GM20431 (cell line): Measurements from ENCODE around the gene TDRD1.

Experiments used
- in situ Hi-C: fragments of 300-500 bp; cut with MseI, MboI; formaldehyde crosslinking; loops from one replicate; pipeline ENCODE4 v1.15.0; 2020; ENCODE audit warnings: low sequenced_read_pairs; ENCODE audit not compliant: unreplicated experiment

Gene TDRD1

DNA sequence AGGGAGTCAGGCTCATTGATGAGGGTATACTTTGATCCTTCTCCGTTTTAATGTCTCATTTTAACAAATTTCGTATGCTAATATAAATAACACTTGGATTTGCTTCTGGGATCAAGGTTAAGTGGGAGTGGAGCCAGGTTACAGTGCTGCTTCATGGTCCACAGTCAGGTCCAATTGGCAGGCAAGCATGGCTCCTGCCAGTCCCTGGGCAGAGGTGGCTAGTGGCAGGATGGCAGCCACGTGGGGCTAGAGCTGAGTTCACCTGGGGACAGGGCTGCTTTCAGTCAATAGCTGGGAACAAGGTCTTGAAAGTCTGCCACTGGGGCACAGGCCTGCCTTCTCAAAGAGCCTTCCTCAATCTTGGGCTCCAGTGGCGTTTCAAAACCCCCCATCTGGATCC lies 43.9 kb downstream of the TDRD1 start:
- in situ Hi-C loops: no loop called here

- in situ Hi-C loops: no loop called here
Measured at GRCh38 chr10:114228156-114228555, 49.0 kb downstream of the TDRD1 start.

- in situ Hi-C loops: no loop called here
Measured at GRCh38 chr10:114232561-114233176, 53.5 kb downstream of the TDRD1 start.

DNA sequence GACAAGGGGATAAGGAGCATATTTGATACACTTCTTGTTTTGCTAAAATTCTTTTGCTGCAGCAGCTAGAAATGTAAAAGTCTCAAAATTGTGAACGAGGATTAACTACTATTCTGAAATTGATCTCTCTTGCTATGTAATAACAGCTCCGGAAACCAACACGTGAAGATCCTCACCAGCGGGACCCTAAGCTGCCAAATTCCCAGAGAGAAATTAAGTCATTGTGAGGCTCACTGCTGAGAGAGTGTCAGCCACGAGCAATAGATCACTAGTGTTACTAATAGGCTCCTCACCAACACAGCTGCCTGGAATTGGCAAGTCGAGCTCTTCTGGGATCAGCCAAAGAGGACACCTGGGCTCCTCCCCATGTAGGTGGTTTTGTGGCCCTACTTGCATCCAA lies 54.3 kb downstream of the TDRD1 start:
- in situ Hi-C loops: no loop called here

DNA sequence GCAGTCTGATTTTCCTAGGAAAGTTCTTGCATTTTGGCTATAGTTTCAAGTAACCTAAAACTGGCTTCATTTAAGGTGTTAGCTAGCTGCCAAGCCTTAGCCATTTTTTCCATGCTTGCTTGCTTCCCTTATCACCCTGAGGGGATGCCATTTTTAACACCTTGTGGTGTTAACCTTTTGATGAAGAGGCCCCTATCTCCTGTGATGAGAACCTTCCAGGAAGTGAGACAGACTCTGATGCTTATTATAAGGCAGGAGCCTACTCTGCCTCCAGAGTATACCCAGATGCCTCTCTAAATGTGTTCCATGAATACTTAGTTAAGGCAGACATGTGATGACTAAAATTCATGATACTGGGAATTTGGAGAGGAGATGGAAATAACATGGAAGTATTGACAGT lies 55.0 kb downstream of the TDRD1 start:
- in situ Hi-C loops: no loop called here

DNA sequence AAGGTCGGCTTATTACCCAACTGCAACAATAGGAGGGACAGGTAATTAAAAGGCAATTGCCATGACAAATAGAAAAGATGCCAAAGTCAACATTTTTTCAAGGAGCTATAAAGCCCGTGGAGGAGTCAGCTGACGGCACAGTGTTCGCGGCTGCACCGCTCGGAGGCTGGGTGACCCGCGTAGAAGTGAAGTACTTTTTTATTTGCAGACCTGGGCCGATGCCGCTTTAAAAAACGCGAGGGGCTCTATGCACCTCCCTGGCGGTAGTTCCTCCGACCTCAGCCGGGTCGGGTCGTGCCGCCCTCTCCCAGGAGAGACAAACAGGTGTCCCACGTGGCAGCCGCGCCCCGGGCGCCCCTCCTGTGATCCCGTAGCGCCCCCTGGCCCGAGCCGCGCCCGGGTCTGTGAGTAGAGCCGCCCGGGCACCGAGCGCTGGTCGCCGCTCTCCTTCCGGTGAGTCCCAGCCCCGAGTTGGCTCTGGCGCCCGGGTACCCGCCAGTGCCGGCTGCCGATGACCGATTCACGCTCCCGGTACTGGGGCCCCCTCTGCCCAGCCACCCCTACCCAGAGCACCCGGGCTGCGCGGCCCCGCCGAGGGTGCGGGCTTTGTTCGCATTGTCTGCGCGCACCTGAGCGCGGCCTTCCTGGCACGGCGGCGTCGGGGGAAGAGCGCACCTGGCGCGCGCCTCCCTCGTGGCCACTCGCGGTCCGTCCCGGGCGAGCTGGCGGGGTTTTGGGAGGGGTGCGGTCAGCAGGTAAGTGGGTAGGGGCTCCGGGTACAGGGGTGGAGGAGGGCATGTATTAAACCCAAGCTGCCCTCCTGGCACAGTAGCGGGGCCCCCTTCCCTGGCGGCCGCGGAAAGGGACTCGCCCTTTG lies 60.2 kb downstream of the TDRD1 start, which contains the start of gene VWA2:
Gene VWA2, plus strand, starts transcription at position 138 of the 877 bp plus-strand sequence. CDS start 9,460 bp downstream, outside the sequence.
- in situ Hi-C loops: no loop called here

- in situ Hi-C loops: no loop called here
Measured at GRCh38 chr10:114239994-114240345, 60.8 kb downstream of the TDRD1 start.

GRCh38 chr10:114242235-114242634 lies 63.1 kb downstream of the TDRD1 start:
- in situ Hi-C loops: no loop called here

GRCh38 chr10:114243661-114244060 lies 64.5 kb downstream of the TDRD1 start:
- in situ Hi-C loops: no loop called here

GRCh38 chr10:114244126-114244525 lies 65.0 kb downstream of the TDRD1 start:
- in situ Hi-C loops: no loop called here

DNA sequence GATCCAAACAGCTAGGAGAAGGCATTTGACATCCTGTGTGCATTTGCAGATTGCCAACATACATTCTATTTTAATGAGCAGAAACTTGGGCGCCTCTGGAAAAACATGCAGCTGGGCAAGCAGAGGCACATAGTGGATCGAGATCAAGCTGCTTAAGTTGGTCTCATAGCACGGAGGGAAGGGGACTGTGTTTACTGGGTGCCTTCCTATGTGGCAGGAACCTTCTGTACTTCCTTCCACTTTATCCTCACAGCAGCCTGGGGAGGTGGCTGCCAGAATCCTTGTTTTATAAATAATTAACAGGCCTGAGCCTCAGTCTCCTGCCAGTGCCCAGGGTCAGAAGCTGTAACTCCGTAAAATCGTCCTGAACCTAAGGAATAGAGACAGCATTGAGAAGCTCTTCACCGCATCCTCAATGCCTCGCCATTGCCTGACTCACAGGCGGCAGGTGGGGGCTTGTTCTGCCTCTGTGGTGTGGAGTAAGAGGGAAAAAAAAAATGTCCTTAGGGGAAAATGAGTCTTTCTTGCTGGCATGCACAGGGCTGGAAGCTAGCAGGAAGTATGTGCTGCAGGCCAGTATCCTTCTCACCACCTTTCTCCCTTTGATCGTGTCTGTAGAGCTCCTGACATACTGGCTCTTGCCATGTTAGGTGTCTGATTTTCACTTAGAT lies 66.1 kb downstream of the TDRD1 start:
- in situ Hi-C loops: no loop called here

- in situ Hi-C loops: no loop called here
Measured at GRCh38 chr10:114246679-114247305, 67.6 kb downstream of the TDRD1 start.

DNA sequence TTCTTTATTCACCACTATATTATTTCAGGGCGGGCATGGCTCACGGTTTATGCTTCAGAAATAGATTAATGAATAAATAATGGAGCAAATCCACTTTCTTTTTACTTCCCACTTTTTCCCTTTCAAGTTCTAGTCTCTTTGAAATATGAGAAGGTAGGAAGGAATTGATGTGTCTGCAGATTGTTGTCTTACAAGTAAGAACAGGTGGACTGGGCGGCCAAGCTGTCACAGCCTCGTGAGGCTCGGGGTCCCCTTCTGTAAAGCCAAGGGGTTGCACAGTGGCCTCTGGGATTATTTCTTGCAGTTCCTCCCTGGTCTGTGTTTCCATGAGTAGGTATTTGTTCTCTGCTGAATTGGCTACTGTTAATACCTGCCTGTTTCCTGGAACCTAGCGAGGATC lies 71.1 kb downstream of the TDRD1 start:
- in situ Hi-C loops: no loop called here

- in situ Hi-C loops: no loop called here
Measured at GRCh38 chr10:114250716-114251115, 71.6 kb downstream of the TDRD1 start.

GRCh38 chr10:114252092-114252491 lies 72.9 kb downstream of the TDRD1 start:
- in situ Hi-C loops: no loop called here

GRCh38 chr10:114252883-114253282 lies 73.7 kb downstream of the TDRD1 start:
- in situ Hi-C loops: no loop called here

DNA sequence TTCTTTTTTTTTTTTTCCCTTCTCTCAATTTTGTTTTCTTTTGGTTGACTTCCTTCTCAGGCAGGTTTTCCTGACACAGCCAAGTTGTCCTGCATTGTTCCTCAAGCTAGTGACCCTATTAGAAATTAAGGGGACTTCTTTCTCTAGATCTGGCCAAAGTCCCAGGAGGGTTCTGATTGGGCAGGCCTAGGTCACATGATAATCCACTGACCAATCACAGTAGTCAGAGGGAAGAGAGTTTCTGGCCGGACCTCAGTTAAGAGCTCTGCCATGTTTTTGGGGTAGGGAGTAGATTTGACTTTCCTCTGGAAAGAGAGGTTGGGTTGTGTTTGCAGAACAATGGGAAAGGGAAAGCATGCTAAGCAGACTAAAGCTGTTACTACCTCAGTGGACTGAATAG lies 76.1 kb downstream of the TDRD1 start:
- in situ Hi-C loops: no loop called here

- in situ Hi-C loops: no loop called here
Measured at GRCh38 chr10:114256008-114256765, 77.0 kb downstream of the TDRD1 start.

GRCh38 chr10:114256822-114257221 lies 77.7 kb downstream of the TDRD1 start:
- in situ Hi-C loops: no loop called here

- in situ Hi-C loops: no loop called here
Measured at GRCh38 chr10:114257498-114257897, 78.3 kb downstream of the TDRD1 start.
